ENCODE results near the gene CES1.
"Not testable (repeated sequence)": the region's sequence is repeated elsewhere in the genome, so short reads cannot be mapped to it uniquely, and the experiment has no call there.

The CES1 gene

GRCh38 chr16:55781456-55781855 is 51.4 kb downstream of the CES1 start:
- DNase-seq (ENCODE audit: low read depth); H3K4me3 ChIP-seq (ENCODE audit: control insufficient read depth, low read depth, low read length): not testable (repeated sequence)

DNA sequence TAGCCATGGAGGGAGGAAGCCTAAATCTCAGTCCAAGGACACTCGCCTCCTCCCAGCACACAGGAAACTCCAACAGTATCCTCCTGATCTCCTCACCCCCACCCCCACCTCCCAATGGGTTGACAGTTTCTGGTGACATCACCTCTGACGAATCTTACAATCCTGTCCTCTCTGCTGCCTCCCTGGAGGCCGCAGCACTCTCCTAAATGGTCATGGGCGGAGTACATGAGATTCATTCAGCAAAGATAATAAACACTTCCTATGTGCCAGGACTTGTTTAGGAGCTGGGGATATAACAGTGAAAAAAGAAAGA is 52.8 kb downstream of the CES1 start:
- H3K4me3 ChIP-seq (ENCODE audit: control insufficient read depth, low read depth, low read length); DNase-seq (ENCODE audit: low read depth): not testable (repeated sequence)

DNA sequence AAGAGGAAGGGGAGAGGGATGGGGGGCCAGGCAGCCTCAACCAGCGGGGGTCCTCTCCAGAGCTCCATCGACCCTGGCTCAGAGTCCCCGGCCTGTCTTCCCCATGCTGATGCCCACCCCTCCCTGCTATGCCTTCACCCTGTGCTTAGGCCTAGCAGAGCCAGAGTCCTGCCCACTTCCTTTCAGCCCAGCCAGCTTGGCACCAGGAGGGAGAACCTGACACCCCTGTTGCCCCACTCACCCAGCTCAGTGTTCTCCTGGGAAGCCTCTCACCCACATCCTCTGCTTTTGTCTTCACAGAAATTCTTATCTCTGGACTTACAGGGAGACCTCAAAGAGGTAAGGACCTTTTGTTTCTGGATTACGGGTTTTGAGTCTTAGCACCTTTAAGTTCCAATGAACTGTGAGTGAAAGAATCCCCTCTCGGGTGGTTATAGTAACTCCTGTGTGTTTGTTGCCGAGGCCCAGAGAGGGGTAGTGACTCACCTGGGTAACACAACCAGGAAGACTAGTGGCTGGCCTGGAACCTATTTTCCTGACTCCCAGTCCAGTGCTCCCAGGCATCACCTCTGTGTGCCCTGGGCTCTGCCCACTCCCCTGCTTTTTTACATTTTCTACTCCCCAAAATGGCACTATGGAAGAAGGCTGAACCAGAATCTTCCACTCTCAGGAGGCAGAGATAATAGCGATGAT is 53.3 kb downstream of the CES1 start:
- H3K4me3 ChIP-seq (ENCODE audit: control insufficient read depth, low read depth, low read length) = no peak overlapping the region
- DNase-seq (ENCODE audit: low read depth) = no peak
- TF ChIP-seq, protein P1, sequence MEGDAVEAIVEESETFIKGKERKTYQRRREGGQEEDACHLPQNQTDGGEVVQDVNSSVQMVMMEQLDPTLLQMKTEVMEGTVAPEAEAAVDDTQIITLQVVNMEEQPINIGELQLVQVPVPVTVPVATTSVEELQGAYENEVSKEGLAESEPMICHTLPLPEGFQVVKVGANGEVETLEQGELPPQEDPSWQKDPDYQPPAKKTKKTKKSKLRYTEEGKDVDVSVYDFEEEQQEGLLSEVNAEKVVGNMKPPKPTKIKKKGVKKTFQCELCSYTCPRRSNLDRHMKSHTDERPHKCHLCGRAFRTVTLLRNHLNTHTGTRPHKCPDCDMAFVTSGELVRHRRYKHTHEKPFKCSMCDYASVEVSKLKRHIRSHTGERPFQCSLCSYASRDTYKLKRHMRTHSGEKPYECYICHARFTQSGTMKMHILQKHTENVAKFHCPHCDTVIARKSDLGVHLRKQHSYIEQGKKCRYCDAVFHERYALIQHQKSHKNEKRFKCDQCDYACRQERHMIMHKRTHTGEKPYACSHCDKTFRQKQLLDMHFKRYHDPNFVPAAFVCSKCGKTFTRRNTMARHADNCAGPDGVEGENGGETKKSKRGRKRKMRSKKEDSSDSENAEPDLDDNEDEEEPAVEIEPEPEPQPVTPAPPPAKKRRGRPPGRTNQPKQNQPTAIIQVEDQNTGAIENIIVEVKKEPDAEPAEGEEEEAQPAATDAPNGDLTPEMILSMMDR (IDR thresholded peaks at IDR 0.05; ENCODE audit: control insufficient read depth, insufficient read depth, low read depth, low read length, missing control alignments) = no peak

DNA sequence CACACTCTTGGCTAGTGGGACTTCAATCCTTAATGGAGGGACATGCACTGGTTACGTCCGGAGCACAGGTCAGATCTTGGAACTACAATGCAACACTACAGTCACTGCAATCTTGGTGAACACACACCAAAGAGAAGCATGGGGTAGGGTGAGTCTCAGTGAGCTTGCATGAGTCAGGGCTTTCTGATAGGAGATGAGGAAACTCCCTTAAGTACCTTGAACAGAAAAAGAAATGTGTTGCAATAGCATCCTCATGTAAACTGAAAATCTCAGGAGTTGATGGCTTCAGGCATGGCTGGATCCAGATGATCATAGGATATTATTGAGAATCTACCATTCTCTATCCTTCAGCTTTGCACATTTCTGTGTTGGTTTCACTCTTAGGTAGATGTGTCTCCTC is 54.1 kb downstream of the CES1 start:
- DNase-seq (ENCODE audit: low read depth) = no peak
- H3K4me3 ChIP-seq (ENCODE audit: control insufficient read depth, low read depth, low read length) = no peak overlapping the region
- TF ChIP-seq, protein P1 (IDR thresholded peaks at IDR 0.05; ENCODE audit: control insufficient read depth, insufficient read depth, low read depth, low read length, missing control alignments) = no peak

DNA sequence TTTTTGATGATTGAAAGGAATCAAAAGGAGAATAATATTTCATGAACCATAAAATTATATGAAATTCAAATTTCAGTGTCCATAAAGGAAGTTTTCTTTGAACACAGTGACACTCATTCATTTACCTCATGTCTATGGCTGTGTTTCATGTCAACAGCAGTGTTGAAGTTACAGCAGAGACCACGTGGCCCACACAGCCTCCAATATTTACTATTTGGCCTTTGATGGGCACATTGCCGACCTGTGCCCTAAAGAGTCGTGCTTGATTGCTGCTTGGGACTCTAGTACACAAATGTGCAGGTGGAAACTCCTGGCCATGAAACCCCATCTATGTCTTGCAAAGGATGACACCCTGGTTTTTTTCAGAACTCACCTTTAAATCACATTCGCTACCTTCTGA is 57.0 kb downstream of the CES1 start:
- H3K4me3 ChIP-seq (ENCODE audit: control insufficient read depth, low read depth, low read length) = no peak overlapping the region
- TF ChIP-seq, protein P1 (IDR thresholded peaks at IDR 0.05; ENCODE audit: control insufficient read depth, insufficient read depth, low read depth, low read length, missing control alignments) = no peak
- no peak for DNase-seq (ENCODE audit: low read depth)

GRCh38 chr16:55773859-55774549 is 58.9 kb downstream of the CES1 start:
- no peak overlapping the region for H3K4me3 ChIP-seq (ENCODE audit: control insufficient read depth, low read depth, low read length)
- TF ChIP-seq, protein P1 (IDR thresholded peaks at IDR 0.05; ENCODE audit: control insufficient read depth, insufficient read depth, low read depth, low read length, missing control alignments) = no peak
- DNase-seq (ENCODE audit: low read depth) = no peak

- H3K4me3 ChIP-seq (ENCODE audit: control insufficient read depth, low read depth, low read length) = no peak overlapping the region
- no peak for DNase-seq (ENCODE audit: low read depth)
- TF ChIP-seq, protein P1 (IDR thresholded peaks at IDR 0.05; ENCODE audit: control insufficient read depth, insufficient read depth, low read depth, low read length, missing control alignments) = no peak
These were observed 67.7 kb downstream of the CES1 start for GRCh38 chr16:55765161-55765560.
